ENCODE measurements around the gene CCDC190. TPM values are rescaled to one million over a fixed set of nuclear protein-coding genes. Genes with fewer than 3 reads are reported as not detected.

The CCDC190 gene, protein sequence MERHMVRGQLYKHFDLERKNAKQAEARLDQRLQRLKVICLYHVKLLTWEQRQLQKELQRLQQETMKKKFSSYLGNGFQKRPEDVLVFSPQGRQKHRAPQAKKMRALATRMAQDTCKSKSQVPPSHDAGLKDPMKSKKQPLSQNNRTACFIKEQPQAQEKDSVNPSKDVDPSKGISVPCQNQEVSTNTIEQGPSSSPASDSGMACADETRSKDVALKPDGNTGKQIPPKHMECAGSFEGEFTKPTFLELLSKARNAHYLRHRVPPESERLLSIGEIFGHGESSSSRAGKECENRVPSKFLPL
- 1.2 TPM for total RNA-seq

DNA sequence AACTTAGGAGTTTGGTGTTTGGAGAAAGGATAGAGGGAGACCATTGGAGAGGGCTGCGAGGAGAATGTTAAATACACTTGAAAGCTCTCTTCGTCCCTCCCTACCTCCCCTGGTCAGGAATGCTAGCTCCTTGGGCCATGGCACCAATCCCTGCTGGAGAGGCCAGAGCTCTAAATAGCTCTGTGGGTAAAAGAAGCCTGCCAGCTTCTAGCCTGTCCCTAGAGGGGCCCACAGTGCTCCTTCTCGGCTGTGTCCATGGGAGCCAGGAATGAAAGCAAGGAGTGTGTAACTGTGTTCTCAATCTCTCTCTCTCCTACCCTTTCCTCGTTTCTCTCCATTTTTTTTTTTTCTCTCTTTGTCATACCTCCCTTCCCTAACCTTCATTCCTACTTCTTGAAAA, at the start of gene CCDC190:
Gene CCDC190, minus strand, starts transcription at position 75 of the 400 bp plus-strand sequence. CDS start 1,529 bp downstream, outside the sequence.

Other genes starting within 250 kb of the CCDC190 start
- gene DDR2, start 228.7 kb downstream of the CCDC190 start, total RNA-seq = 10.8 TPM
- 25.8 TPM for gene HSD17B7, start 70.5 kb downstream of the CCDC190 start, total RNA-seq
- gene RGS4, start 208.2 kb upstream of the CCDC190 start, total RNA-seq = 41.1 TPM